SKM-1 (cell line): ENCODE data around the gene C2CD2.

ENCODE experiments used
- DNase-seq: peaks from one replicate; lab custom pipeline; 2025; ENCODE audit not compliant: unreplicated experiment; lab: John Stamatoyannopoulos, UW

The C2CD2 gene

GRCh38 chr21:41914965-41915364 is 38.9 kb downstream of the C2CD2 start:
- DNase-seq, result no peak

- DNase-seq, result no peak
Observed at GRCh38 chr21:41914358-41914757, 39.5 kb downstream of the C2CD2 start.

- no peak for DNase-seq
Observed at GRCh38 chr21:41913230-41913629, 40.6 kb downstream of the C2CD2 start.

GRCh38 chr21:41908829-41909228 is 45.0 kb downstream of the C2CD2 start:
- DNase-seq, result no peak

GRCh38 chr21:41907496-41908258 is 46.1 kb downstream of the C2CD2 start:
- no peak for DNase-seq

GRCh38 chr21:41906770-41907169 is 47.0 kb downstream of the C2CD2 start:
- no peak for DNase-seq

GRCh38 chr21:41903559-41904351 is 50.1 kb downstream of the C2CD2 start:
- no peak for DNase-seq

- no peak for DNase-seq
Observed at GRCh38 chr21:41902946-41903345, 50.9 kb downstream of the C2CD2 start.

GRCh38 chr21:41901782-41902181 is 52.0 kb downstream of the C2CD2 start:
- no peak for DNase-seq

- no peak for DNase-seq
Observed at GRCh38 chr21:41901099-41901498, 52.7 kb downstream of the C2CD2 start.

GRCh38 chr21:41900401-41900800 is 53.4 kb downstream of the C2CD2 start:
- no peak for DNase-seq

- DNase-seq, result no peak
Observed at GRCh38 chr21:41899426-41900202, 54.2 kb downstream of the C2CD2 start.

- no peak for DNase-seq
Observed at GRCh38 chr21:41898998-41899397, 54.8 kb downstream of the C2CD2 start.

GRCh38 chr21:41897700-41898099 is 56.1 kb downstream of the C2CD2 start:
- DNase-seq, result no peak

GRCh38 chr21:41897047-41897669 is 56.7 kb downstream of the C2CD2 start:
- no peak for DNase-seq

GRCh38 chr21:41895643-41896493 is 58.0 kb downstream of the C2CD2 start:
- no peak for DNase-seq

GRCh38 chr21:41894922-41895557 is 58.8 kb downstream of the C2CD2 start:
- DNase-seq, result no peak

- DNase-seq, result no peak
Observed at GRCh38 chr21:41894511-41894910, 59.3 kb downstream of the C2CD2 start.

GRCh38 chr21:41892726-41893125 is 61.1 kb downstream of the C2CD2 start:
- DNase-seq, result no peak

- no peak for DNase-seq
Observed at GRCh38 chr21:41891132-41891531, 62.7 kb downstream of the C2CD2 start.
